GM21825 (cell line): Measurements from ENCODE around the gene CREB1.

Experiments used
- ATAC-seq: cut with Tn5 transposase; IDR thresholded peaks from one replicate; pipeline ENCODE4 v1.9.1; 2021; ENCODE audit warnings: mild to moderate bottlenecking, moderate library complexity; ENCODE audit not compliant: unreplicated experiment

The CREB1 gene

GRCh38 chr2:207540431-207540830, 10.7 kb downstream of the CREB1 start:
- ATAC-seq, result no peak

GRCh38 chr2:207541933-207542332, 12.2 kb downstream of the CREB1 start:
- no peak for ATAC-seq

GRCh38 chr2:207543272-207543671, 13.5 kb downstream of the CREB1 start:
- ATAC-seq, result no peak

GRCh38 chr2:207546822-207547221, 17.1 kb downstream of the CREB1 start:
- no peak for ATAC-seq

GRCh38 chr2:207549145-207549544, 19.4 kb downstream of the CREB1 start:
- no peak for ATAC-seq

GRCh38 chr2:207558079-207558491, 28.3 kb downstream of the CREB1 start:
- no peak for ATAC-seq

GRCh38 chr2:207561386-207562080, 31.8 kb downstream of the CREB1 start:
- ATAC-seq, result no peak

GRCh38 chr2:207565736-207566500, 36.2 kb downstream of the CREB1 start:
- ATAC-seq, result no peak

- ATAC-seq, result no peak
Measured at GRCh38 chr2:207567671-207568070, 37.9 kb downstream of the CREB1 start.

GRCh38 chr2:207571370-207571769, 41.6 kb downstream of the CREB1 start:
- no peak for ATAC-seq

- no peak for ATAC-seq
Measured at GRCh38 chr2:207584952-207585351, 55.2 kb downstream of the CREB1 start.

GRCh38 chr2:207587305-207587704, 57.5 kb downstream of the CREB1 start:
- ATAC-seq, result no peak

- no peak for ATAC-seq
Measured at GRCh38 chr2:207589143-207589542, 59.4 kb downstream of the CREB1 start.

GRCh38 chr2:207593277-207593676, 63.5 kb downstream of the CREB1 start:
- no peak for ATAC-seq

GRCh38 chr2:207594264-207594663, 64.5 kb downstream of the CREB1 start:
- ATAC-seq, result no peak

- ATAC-seq, result no peak
Measured at GRCh38 chr2:207594731-207595130, 65.0 kb downstream of the CREB1 start.

- ATAC-seq, result no peak
Measured at GRCh38 chr2:207599636-207600035, 69.9 kb downstream of the CREB1 start.

GRCh38 chr2:207600231-207600630, 70.5 kb downstream of the CREB1 start:
- no peak for ATAC-seq

GRCh38 chr2:207601774-207602173, 72.0 kb downstream of the CREB1 start:
- no peak for ATAC-seq

- no peak for ATAC-seq
Measured at GRCh38 chr2:207603486-207603885, 73.7 kb downstream of the CREB1 start.

GRCh38 chr2:207606399-207606798, 76.6 kb downstream of the CREB1 start:
- ATAC-seq, result no peak

GRCh38 chr2:207606829-207607228, 77.1 kb downstream of the CREB1 start:
- ATAC-seq, result no peak
